ENCODE results near the gene APEX1.
"Not testable (repeated sequence)": the region's sequence is repeated elsewhere in the genome, so short reads cannot be mapped to it uniquely, and the experiment has no call there.

The APEX1 gene

DNA sequence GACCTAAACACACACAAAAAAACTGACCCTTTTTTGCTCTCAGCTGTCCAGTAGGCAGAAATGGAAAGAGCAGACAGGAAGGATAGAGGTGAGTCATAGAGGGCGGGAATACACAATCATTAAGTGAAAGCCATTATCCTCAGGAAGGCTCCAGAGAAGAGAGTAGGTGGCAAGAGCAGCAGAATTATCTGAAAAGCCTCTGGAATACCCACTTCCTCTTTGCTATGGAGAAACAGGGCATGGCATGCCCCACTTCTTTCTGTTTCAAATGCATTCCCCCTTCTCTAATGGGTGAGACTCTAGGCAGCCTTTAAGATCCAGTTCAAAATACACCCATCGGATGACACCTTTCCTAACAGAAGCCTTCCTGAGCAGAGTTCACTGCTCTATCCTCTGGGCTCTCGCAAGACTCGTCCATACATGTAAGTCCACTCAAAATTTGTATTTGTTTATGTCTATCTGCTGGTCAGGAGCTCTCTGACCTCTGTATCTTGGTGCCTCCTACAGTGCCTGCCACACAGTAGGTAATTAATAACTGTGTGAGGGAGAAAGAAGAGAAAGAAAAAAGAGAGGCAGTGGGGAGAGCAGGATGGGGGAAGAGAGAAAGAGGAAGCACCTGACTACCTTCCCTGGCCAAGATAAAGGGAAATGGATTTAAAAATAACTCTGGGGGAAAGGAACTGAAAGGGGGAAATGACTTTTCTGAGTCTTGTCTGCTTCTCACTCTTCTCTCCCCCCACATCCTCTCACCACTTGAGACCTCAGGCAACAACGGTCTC, 27.6 kb upstream of the APEX1 start:
- DNase-seq = no peak
- Mint-ChIP-seq H3K36me3 (ENCODE audit: low read depth) (no peaks in the 10 kb centered on the region), H3K4me3 (peak overlapping the region; percentile 79), H3K4me1 (peaks cover 38% of the 10 kb centered on the region), H3K9me3 (no peaks in the 10 kb centered on the region), H3K27me3 (no peaks in the 10 kb centered on the region), H3K27ac (peak overlapping the region; percentile 93)
- peak; percentile 74 for ATAC-seq

DNA sequence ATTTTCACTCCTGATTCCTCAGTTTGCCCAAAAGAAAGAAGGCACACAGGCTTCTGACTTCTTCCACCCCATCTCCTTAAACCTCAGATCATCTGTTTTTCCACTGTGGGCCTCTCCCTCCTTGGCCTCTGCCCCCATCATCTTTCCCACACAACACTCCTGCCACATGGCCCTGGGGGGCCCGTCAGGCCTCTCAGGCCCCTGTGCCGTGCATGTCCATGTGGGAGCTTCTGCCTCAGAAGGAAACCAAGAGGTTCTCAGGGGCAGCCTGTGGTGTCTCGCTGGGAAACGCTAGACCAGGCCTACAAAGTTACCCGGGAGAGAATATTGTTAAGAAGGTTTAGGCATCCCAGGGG, 27.0 kb upstream of the APEX1 start:
- Mint-ChIP-seq H3K36me3 (ENCODE audit: low read depth) (no peaks in the 10 kb centered on the region), H3K27me3 (no peaks in the 10 kb centered on the region), H3K4me1 (peaks cover 38% of the 10 kb centered on the region), H3K9me3 (no peaks in the 10 kb centered on the region), H3K4me3 (peak overlapping the region; percentile 79), H3K27ac (peak overlapping the region; percentile 93)
- peak; percentile 26 for DNase-seq
- ATAC-seq = peak; percentile 39

DNA sequence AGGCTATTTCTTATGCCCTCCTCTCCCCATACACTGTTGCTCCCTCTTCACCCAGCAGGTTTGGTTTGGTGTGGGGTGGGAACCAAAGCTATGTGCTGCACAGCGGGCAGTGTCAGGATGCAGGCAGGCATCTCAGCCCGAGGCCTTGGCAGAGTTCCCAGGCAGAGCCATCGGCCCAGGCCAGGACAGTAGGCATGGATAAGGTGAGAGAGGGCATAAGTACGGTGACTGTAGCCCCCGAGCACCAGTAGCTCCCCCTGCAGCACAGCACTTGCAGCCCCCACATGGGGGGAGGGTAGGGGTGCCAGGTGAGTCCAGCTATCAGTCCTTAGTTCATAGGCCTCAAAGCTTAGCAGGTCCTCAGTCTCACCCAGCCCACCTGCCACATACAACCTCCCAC, 26.2 kb upstream of the APEX1 start:
- no peaks in the 10 kb centered on the region for H3K27me3 Mint-ChIP-seq
- peak overlapping the region; percentile 93 for H3K27ac Mint-ChIP-seq
- H3K4me1 Mint-ChIP-seq = peaks cover 38% of the 10 kb centered on the region
- ATAC-seq (peak; percentile 16), DNase-seq (no peak)
- no peaks in the 10 kb centered on the region for H3K9me3 Mint-ChIP-seq
- no peaks in the 10 kb centered on the region for H3K36me3 Mint-ChIP-seq (ENCODE audit: low read depth)
- peak overlapping the region; percentile 79 for H3K4me3 Mint-ChIP-seq

DNA sequence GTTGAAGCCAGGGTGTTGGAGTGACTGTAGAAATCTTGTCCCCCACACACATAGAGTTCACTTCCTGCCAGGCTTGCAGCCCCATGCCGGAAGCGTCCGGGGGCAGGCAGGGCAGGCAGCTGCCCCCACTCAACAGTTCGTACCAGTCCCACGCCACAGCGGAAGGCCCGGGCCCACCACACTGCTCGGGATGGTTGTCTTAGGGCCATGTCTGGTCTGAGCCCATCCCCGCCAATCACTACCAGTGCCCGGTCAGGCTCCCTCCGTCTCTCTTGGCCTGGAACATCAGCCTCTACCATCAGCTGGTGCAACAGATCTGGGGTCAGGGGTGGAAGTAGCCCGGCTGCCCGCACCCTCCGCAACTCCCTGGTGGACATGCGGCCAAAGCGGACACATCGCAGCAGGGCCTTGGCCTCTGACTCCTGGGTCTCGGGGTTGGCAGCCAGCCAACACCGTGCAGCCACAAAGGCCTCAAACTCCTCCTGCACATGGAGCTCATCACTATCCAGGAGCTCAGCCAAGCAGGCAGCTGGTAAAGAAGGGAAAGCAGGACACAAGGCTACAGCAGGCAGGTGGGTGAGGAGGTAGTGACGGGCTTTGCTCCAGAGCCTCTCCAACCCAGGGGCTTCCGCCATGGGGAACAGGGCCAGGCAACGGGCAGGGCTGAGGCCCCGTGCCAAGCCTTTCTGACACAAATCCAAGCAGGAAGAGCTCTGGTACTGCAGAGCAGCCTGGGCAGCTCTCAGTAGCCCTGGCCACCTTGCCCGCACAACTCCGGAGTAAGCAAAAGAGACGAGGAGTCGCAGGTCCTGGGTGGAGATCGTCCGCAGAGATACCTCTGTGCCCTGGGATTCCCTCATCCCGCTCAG, 25.0 kb upstream of the APEX1 start:
- Mint-ChIP-seq H3K27me3 (no peaks in the 10 kb centered on the region), H3K4me1 (peaks cover 38% of the 10 kb centered on the region), H3K27ac (peak overlapping the region; percentile 45), H3K4me3 (no peak overlapping the region), H3K36me3 (ENCODE audit: low read depth) (no peaks in the 10 kb centered on the region), H3K9me3 (no peaks in the 10 kb centered on the region)
- DNase-seq (no peak), ATAC-seq (no peak)

DNA sequence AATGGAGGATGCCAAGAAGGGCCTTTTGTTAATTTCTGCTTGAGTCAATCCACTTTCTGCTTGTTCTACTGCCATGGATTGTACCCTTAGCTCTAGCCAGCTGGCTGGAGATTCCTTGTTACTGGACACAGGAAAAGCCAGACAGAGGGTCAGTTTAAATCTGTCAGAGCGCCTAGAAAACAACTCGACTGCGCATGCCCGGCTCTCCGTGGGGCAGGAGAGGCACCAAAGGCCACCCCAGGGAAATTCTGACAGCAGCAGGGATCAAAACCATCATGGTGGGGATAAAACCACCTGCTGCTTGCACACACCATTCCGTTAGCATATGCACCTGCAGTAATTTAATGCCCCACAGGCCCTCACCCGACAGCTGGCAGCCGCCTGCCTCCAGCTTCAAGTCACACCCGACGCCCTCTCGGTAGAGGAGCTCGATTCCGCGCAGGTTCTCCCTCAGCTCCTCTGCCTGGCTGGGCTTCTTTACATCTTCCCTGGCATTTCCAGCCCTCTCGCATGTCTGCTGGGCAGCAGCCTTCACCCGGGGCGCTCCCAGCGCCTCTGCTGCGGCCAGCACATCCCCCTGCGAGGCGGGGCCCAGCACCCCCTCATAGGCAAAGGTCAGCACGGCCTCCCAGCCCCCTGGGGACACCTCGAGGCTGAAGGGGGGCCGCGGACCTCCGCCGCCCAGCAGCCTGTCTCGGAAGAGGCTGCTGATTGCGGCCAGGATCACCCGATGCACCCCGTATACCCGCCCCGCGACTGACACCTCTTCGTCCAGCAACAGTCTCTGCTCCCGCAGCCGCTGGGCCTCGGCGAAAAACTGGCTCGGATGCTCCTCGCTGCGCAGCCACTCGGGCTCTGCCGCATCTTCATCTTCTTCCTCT, 20.1 kb upstream of the APEX1 start:
- no peaks in the 10 kb centered on the region for H3K36me3 Mint-ChIP-seq (ENCODE audit: low read depth)
- DNase-seq = no peak
- H3K9me3 Mint-ChIP-seq = no peaks in the 10 kb centered on the region
- no peak overlapping the region for H3K27ac Mint-ChIP-seq
- ATAC-seq = no peak
- no peaks in the 10 kb centered on the region for H3K27me3 Mint-ChIP-seq
- no peak overlapping the region for H3K4me3 Mint-ChIP-seq
- H3K4me1 Mint-ChIP-seq = peaks cover 12% of the 10 kb centered on the region

DNA sequence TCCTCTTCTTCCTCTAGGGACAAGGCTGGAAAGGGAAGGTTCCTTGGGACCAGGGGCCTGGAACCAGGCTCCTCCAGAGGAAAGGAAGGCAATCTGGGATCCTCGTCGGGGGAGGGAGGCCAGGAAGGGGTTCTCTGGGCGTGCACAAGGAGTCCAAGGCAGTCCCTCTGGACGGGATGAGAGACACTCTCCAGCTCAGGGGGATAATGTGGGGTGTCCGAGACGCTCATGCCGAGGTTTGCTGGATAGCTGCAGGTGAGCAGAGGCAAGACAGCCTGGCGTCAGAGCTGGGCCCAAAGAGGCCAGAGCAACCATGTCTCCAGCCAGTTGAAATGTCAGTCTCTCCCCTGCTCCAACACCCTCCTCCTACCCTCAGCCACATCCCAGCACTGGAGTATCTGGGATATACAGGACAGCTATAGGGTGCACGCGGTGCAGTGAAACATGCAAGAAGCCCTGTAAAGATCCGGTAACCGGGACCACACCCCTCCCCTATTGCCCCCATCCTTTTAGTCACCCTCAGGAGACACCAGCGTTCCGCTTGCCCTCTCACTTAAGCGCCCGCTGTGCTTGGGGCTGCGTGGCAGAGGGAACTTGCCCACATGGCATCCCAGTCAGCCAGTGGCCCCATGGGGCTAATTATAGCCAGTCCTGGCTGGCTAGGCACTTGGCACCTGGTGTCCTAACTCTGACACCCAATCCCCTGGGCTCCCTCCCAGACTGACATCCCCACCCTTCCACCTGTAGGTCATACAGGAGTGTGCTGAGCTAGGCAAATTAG, 19.3 kb upstream of the APEX1 start, which contains the start of gene KLHL33:
Gene KLHL33, minus strand, starts transcription at position 585 of the 781 bp plus-strand sequence. Its CDS starts 355 bp downstream, at position 230.
- H3K4me1 Mint-ChIP-seq = peaks cover 19% of the 10 kb centered on the region
- no peak for ATAC-seq
- no peaks in the 10 kb centered on the region for H3K36me3 Mint-ChIP-seq (ENCODE audit: low read depth)
- H3K27me3 Mint-ChIP-seq = no peaks in the 10 kb centered on the region
- H3K9me3 Mint-ChIP-seq = no peaks in the 10 kb centered on the region
- no peak within 1 kb of the TSS for H3K4me3 Mint-ChIP-seq
- DNase-seq = no peak
- H3K27ac Mint-ChIP-seq = no peak within 1 kb of the TSS

DNA sequence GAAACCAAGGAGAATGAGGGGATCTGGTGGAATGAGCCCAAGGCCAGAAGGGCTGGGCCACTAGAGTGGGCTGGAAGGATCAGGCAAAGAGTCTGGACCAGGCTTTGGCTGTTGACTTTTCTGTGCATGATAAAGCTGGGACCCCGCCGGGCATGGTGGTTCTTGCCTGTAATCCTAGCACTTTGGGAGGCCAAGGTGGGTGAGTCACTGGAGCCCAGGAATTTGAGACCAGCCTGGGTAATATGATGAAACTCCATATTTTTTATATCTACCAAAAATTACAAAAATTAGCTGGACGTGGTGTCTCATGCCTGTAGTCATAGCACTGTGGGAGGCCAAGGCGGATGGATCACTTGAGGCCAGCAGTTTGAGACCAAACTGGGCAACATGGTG, 18.7 kb upstream of the APEX1 start:
- Mint-ChIP-seq H3K9me3 (no peaks in the 10 kb centered on the region), H3K36me3 (ENCODE audit: low read depth) (no peaks in the 10 kb centered on the region), H3K4me3 (no peak overlapping the region), H3K27ac (no peak overlapping the region), H3K4me1 (peaks cover 24% of the 10 kb centered on the region), H3K27me3 (no peaks in the 10 kb centered on the region)
- no peak for DNase-seq
- no peak for ATAC-seq

DNA sequence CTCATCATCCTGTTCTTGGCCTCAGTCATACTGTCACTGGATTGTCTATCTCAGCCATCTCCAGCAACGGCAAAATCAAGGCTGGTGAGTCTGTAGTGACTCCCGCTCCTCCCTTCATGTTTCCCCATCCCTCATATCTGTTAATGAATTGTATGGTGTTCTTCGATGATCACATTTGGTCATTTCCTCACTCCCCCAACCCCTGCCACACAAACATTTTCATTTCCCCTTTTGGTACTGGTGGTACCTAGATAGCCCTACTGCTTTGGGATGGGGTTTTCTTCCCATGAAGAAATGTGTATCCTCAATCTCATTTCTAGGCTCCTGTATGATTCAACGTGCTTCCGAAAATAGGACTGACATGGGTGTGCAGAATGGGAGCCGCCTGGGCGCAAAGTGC, 16.4 kb upstream of the APEX1 start:
- Mint-ChIP-seq H3K4me3 (no peak overlapping the region), H3K4me1 (peaks cover 32% of the 10 kb centered on the region), H3K27ac (no peak overlapping the region), H3K9me3 (no peaks in the 10 kb centered on the region), H3K27me3 (no peaks in the 10 kb centered on the region), H3K36me3 (ENCODE audit: low read depth) (peaks cover 9% of the 10 kb centered on the region)
- no peak for DNase-seq
- no peak for ATAC-seq

DNA sequence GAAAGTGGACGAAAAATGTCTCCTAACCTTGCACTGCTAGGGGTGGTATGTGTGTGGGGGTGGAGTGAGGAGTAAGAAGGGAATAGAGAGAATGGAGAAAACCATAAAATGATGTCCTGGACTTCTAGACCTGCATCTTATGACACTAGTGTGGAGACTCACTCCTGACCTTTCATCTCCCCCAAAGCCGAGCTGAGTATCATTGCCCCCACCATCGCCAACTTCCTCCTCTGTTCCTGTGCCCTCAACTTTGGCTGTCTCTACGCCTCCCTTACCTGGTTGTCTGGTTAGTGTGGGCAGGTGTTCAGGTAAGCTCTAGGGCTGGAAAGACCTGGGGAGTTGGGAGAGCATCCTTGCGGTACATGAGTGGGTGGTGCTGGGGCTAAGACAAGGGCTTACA, 14.6 kb upstream of the APEX1 start:
- DNase-seq (no peak), ATAC-seq (peak; percentile 63)
- Mint-ChIP-seq H3K9me3 (no peaks in the 10 kb centered on the region), H3K36me3 (ENCODE audit: low read depth) (peaks cover 9% of the 10 kb centered on the region), H3K27ac (peak overlapping the region; percentile 80), H3K4me3 (peak overlapping the region; percentile 47), H3K4me1 (peaks cover 32% of the 10 kb centered on the region), H3K27me3 (no peaks in the 10 kb centered on the region)

DNA sequence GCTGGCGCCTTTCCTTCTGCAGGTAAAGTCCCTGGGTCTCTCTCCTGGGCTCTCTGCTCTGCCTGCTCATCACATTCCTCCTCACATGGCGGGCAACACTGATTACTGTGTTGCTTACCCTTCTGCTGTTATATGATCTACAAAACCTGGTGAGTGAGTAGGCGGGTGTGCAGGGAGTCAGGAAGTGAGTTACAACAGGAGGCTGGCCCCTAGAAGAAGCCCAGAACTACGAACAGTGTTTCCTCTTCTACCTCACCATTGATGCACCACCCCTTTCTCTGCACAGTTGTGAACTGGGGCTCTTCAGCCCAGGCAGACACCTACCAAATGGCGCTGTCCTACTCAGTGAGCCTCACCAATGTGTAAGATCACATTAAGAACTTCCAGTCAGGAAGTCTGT, 14.1 kb upstream of the APEX1 start:
- peaks cover 32% of the 10 kb centered on the region for H3K4me1 Mint-ChIP-seq
- H3K27ac Mint-ChIP-seq = peak overlapping the region; percentile 80
- H3K36me3 Mint-ChIP-seq (ENCODE audit: low read depth) = peaks cover 9% of the 10 kb centered on the region
- no peaks in the 10 kb centered on the region for H3K27me3 Mint-ChIP-seq
- no peaks in the 10 kb centered on the region for H3K9me3 Mint-ChIP-seq
- peak overlapping the region; percentile 47 for H3K4me3 Mint-ChIP-seq
- DNase-seq = no peak
- ATAC-seq = peak; percentile 86

DNA sequence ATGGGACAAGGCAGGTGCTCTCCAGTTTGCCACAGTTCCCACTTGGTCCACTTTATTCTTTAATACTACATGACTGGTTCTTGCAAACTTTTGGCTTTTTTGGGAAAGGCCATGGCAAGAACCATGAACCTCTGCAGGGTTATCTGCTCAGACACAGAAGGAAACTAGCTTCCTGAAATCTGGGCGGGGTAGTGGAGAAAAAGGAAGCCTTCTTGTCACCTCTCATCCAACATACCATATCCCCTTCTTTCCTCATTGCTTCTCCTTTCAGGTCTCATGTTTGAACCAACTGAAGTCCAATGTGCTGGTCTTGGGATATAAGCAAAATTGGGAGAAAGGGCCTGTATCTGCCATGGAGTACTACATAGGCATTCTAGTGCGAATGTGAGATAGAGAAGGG, 13.6 kb upstream of the APEX1 start:
- H3K4me3 Mint-ChIP-seq = no peak overlapping the region
- no peaks in the 10 kb centered on the region for H3K27me3 Mint-ChIP-seq
- H3K9me3 Mint-ChIP-seq = no peaks in the 10 kb centered on the region
- peaks cover 32% of the 10 kb centered on the region for H3K4me1 Mint-ChIP-seq
- peak overlapping the region; percentile 80 for H3K27ac Mint-ChIP-seq
- no peak for ATAC-seq
- no peak for DNase-seq
- H3K36me3 Mint-ChIP-seq (ENCODE audit: low read depth) = peaks cover 9% of the 10 kb centered on the region

DNA sequence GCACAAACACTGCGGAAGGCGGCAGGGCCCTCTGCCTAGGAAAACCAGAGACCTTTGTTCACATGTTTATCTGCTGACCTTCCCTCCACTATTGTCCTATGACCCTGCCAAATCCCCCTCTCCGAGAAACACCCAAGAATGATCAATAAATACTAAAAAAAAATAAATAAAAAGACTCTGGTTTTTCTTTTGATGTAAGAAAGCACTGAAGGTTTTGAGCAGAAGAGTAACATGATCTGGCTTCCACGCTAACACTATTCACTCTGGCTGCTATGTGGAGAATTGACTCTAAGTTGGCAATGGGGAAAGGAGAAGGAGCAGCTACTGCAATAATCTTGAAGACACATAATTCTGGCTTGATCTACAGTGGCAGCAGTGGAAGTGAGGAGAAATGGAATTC, 11.4 kb upstream of the APEX1 start:
- ATAC-seq = not testable (repeated sequence)

DNA sequence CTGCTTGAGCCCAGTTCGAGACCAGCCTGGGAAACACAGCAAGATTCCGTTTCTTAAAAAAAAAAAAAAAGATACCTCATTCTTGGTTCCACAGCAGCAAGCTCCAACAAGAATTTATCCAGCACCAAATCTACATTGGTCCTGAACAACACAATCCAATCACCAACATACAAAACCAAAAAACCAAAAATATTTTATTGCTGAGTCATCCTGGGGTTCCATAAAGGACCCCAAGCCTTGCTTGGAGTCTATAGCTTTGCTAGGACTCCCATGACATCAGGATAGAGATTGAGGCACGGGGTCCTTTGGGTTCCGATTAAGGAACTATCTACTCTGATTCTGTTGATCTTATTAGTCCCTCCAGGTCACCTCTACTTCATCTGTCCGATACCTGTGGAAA, 8.1 kb upstream of the APEX1 start:
- Mint-ChIP-seq H3K27ac (peak overlapping the region; percentile 29), H3K4me1 (peaks cover 2% of the 10 kb centered on the region)

More for the DNA sequence above, 11.4 kb upstream of the APEX1 start:
- not testable (repeated sequence) for H3K9me3 Mint-ChIP-seq, DNase-seq, H3K4me3 Mint-ChIP-seq, H3K27ac Mint-ChIP-seq, H3K27me3 Mint-ChIP-seq
- peaks cover 29% of the 10 kb centered on the region for H3K36me3 Mint-ChIP-seq (ENCODE audit: low read depth)
- peaks cover 28% of the 10 kb centered on the region for H3K4me1 Mint-ChIP-seq

DNA sequence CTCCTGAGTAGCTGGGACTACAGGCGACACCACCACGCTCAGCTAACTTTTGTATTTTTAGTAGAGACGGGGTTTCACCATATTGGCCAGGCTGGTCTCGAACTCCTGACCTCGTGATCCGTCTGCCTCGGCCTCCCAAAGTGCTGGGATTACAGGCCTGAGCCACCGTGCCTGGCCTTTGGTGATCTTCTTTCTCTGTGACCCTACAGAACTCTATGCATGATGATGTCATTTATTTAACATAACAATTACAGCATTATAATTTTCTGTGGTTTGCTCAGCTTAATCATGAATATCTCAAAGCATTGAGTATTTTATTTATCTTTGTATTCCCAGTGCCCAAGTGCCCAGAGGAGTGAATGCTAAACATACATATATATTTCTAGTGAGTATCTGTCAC, 2.2 kb upstream of the APEX1 start:
- H3K9me3 Mint-ChIP-seq, H3K27me3 Mint-ChIP-seq, ATAC-seq, DNase-seq: not testable (repeated sequence)
- peaks cover 49% of the 10 kb centered on the region for H3K36me3 Mint-ChIP-seq (ENCODE audit: low read depth)
- peaks cover 23% of the 10 kb centered on the region for H3K4me1 Mint-ChIP-seq
- H3K4me3 Mint-ChIP-seq = peak overlapping the region; percentile 50
- H3K27ac Mint-ChIP-seq = peak overlapping the region; percentile 55

More for the DNA sequence above, 8.1 kb upstream of the APEX1 start:
- no peak overlapping the region for H3K4me3 Mint-ChIP-seq
- H3K27me3 Mint-ChIP-seq = no peaks in the 10 kb centered on the region
- no peak for ATAC-seq
- no peaks in the 10 kb centered on the region for H3K9me3 Mint-ChIP-seq
- H3K36me3 Mint-ChIP-seq (ENCODE audit: low read depth) = peaks cover 51% of the 10 kb centered on the region
- DNase-seq = no peak
